ENCODE results near the gene BRD1. TPM values are rescaled to one million over a fixed set of nuclear protein-coding genes. Genes with fewer than 3 reads are reported as not detected.

BRD1 gene
- total RNA-seq, 4 donors from 2014 or later = 32.2 to 51.8 (median 41.6) TPM

DNA sequence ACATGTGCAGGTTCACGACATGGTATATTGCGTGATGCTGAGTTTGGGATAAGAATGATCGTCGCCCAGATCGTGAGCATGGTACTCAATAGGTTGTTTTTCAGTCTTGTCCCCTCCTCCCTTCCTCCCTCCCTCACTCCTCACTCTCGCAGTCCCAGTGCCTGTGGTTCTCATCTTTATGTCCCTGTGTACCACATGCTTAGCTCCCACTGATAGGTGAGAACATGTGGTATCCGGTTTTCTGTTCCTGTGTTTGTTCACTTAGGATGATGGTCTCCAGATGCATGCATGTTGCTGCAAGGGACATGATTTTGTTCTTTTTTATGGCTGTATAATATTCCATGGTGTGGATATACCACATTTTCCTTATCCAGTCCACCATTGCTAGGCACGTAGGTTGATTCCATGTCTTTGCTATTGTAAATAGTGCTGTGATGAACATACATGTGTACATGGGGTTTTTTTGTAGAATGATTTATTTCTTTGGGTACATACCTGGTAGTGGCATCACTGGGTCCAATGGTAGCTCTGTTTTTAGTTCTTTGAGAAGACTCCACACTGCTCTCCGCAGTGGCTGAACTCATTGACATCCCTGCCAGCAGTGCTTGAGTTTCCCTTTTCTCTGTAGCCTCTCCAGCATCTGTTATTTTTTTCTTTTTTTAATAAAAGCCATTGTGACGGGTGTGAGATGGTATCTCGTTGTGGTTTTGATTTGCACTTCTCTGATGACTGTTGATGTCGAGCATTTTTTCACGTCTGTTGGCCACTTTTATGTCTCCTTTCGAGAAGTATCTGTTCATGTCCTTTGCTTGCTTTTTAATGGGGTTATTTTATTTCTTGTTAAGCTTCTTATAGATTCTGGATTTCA lies 42.4 kb upstream of the BRD1 start:
- intact Hi-C loops (cut with DNase I) = no loop called here
- TF ChIP-seq POLR2A (IDR thresholded peaks at IDR 0.05) = no peak
- TF ChIP-seq, protein P1, sequence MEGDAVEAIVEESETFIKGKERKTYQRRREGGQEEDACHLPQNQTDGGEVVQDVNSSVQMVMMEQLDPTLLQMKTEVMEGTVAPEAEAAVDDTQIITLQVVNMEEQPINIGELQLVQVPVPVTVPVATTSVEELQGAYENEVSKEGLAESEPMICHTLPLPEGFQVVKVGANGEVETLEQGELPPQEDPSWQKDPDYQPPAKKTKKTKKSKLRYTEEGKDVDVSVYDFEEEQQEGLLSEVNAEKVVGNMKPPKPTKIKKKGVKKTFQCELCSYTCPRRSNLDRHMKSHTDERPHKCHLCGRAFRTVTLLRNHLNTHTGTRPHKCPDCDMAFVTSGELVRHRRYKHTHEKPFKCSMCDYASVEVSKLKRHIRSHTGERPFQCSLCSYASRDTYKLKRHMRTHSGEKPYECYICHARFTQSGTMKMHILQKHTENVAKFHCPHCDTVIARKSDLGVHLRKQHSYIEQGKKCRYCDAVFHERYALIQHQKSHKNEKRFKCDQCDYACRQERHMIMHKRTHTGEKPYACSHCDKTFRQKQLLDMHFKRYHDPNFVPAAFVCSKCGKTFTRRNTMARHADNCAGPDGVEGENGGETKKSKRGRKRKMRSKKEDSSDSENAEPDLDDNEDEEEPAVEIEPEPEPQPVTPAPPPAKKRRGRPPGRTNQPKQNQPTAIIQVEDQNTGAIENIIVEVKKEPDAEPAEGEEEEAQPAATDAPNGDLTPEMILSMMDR (IDR thresholded peaks at IDR 0.05) = no peak
- DNase-seq = no peak
- WGBS, 2 donors = 93 to 95% methylated on average over 13 to 14 of the region's 14 CpGs
- Histone ChIP-seq H3K36me3 (no peaks in the 10 kb centered on the region), H3K27me3 (no peaks in the 10 kb centered on the region), H3K9me3 (no peaks in the 10 kb centered on the region), H3K4me3 (replicated peaks in 1 of 3) (no peak overlapping the region), H3K4me1 (no peaks in the 10 kb centered on the region), H3K27ac (no peak overlapping the region)

DNA sequence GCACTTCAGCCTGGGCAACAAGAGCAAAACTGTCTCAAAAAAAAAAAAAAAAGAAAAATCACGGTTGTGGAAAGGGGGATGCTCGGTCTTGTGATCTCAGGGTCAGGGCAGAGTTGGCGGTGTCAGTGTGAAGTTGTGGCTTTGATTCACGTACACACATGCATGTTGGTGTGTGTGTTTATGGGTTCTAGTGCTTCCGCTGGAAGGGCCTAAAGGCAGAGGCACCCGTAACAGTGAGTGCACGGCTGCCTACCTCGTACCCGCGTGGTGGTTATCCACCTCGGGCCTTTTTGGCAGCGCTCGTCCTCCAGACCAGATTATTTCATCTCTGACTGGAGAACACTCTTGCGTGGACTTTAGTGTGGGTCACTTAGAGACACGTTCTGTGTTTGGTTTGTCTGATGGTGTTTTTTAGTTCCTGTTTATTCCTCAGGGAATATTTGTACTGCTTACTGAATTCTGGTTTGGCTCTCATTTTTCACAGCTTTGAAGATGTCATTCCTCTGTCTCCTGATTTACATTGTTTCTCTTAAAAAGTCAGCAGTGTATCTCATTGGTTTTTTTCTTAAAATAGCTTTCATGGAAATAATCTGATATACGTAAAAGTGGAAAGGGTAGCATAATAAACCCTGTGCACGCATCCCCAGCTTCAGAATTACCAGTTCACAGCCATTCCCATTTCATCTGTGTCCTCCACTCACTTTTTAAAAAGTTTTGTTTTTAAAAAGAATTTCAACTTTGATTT lies 41.6 kb upstream of the BRD1 start:
- intact Hi-C loops (cut with DNase I) = no loop called here
- no peak for DNase-seq
- no peaks in the 10 kb centered on the region for H3K9me3 ChIP-seq
- no peak for TF ChIP-seq POLR2A (IDR thresholded peaks at IDR 0.05)
- TF ChIP-seq, protein P1 (IDR thresholded peaks at IDR 0.05) = no peak
- H3K4me3 ChIP-seq (replicated peaks in 1 of 3) = no peak overlapping the region
- H3K36me3 ChIP-seq = no peaks in the 10 kb centered on the region
- no peaks in the 10 kb centered on the region for H3K4me1 ChIP-seq
- WGBS, 2 donors = 91 to 92% methylated on average over 17 of the region's 17 CpGs
- no peaks in the 10 kb centered on the region for H3K27me3 ChIP-seq
- no peak overlapping the region for H3K27ac ChIP-seq

DNA sequence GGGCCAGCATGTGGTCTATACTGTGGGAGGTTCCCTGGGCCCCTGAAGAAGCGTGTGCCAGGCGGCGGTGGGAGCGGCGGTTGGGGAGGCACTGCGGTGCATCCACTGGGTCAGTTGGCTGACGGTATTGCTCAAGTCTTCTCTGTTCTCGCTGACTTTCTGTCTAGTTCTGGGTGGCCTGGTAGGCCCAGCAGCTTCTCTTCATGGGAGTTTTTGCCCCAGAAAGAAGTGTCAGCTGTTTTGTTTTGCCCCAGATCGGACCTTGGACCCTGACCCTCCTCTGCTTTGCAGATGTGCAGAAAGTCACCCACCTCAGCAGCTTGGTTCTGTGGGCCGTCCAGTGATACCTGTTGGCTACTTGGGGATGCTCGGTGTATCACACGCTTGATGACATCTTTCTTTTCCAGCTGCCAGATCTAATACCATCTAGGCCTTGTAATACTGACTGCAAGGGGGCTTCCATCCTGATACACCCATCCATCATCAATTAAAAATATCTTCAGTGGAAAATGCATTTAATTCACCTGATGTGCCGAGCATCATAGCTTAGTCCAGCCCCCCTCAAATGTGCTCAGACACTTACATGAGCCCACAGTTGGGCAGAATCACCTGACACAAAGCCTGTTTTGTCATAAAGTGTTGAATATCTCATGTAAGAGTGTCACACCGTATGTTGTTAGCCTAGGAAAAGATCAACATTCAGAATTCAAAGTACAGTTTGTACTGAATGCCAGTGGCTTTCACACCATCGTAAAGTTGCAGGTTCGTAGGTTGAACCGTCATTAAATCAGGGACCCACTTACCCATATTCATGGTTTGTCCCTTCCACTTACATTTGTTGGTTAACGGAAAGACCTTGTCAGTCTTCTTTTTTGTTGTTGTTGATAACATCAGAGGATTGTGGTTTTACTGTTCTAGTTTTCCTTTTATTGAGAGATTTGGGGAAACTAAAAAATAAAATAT lies 39.9 kb upstream of the BRD1 start:
- 95% methylated on average over 17 to 18 of the region's 18 CpGs for WGBS, 2 donors
- Histone ChIP-seq H3K9me3 (no peaks in the 10 kb centered on the region), H3K36me3 (no peaks in the 10 kb centered on the region), H3K27me3 (no peaks in the 10 kb centered on the region), H3K27ac (no peak overlapping the region), H3K4me3 (replicated peaks in 1 of 3) (no peak overlapping the region), H3K4me1 (peaks cover 0 to 2% of the 10 kb centered on the region in 2 donors)
- intact Hi-C loops (cut with DNase I) = no loop called here
- DNase-seq = no peak
- TF ChIP-seq POLR2A (IDR thresholded peaks at IDR 0.05) = no peak
- TF ChIP-seq, protein P1 (IDR thresholded peaks at IDR 0.05) = no peak

DNA sequence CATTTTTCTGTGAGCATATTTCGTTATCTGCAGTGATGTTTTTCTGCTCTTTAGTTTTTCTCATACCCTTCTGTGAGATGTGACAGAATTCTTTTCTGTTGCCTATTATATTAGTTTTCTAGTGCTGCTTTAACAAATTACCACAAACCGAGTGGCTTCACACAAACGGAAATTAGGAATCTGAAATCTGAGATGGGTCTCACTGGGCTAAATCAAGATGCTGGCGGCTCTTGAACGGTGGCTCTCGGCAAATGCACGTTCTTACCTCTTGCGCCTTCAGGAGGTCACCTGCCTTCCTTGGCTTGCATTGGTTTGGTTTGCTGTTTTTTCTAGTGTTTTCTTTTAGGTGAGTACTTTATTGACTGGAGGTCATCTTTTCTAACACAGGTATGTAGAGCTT lies 39.0 kb upstream of the BRD1 start:
- intact Hi-C loops (cut with DNase I) = no loop called here
- WGBS, 2 donors = 92 to 93% methylated on average over 8 of the region's 8 CpGs
- DNase-seq = no peak
- TF ChIP-seq, protein P1 (IDR thresholded peaks at IDR 0.05) = no peak
- no peak for TF ChIP-seq POLR2A (IDR thresholded peaks at IDR 0.05)
- Histone ChIP-seq H3K27ac (no peak overlapping the region), H3K27me3 (no peaks in the 10 kb centered on the region), H3K36me3 (no peaks in the 10 kb centered on the region), H3K9me3 (no peaks in the 10 kb centered on the region), H3K4me1 (peaks cover 0 to 12% of the 10 kb centered on the region in 2 donors), H3K4me3 (replicated peaks in 1 of 3) (no peak overlapping the region)
